ENCODE results near the gene SLC12A7. TPM values are rescaled to one million over a fixed set of nuclear protein-coding genes. Genes with fewer than 3 reads are reported as not detected.

The SLC12A7 gene
- total and polyA plus RNA-seq, 2 of the 13 experiments (the other 11 are each of a cell fraction or from before 2014, with no cell fraction given), result 14.0 to 18.5 TPM

- Histone ChIP-seq H3K36me3 (replicated peaks in 1 of 2; ENCODE audit: control insufficient read depth in 1 of 2, insufficient read depth in 2 of 2, low read length in 2 of 2) (no peaks in the 10 kb centered on the region), H2AFZ (ENCODE audit: low read length) (no peak overlapping the region), H3K4me3 (replicated peaks in 1 of 3; ENCODE audit: insufficient read depth in 1 of 3, low read depth in 2 of 3, low read length in 3 of 3) (no peak overlapping the region), H3K27me3 (ENCODE audit: control insufficient read depth in 1 of 2, insufficient read depth in 2 of 2, low read length in 2 of 2) (0 out of 5 replicates have a peak, but pooled peaks cover 0 to 1% of the 10 kb centered on the region in 2 experiments), H3K9me3 (ENCODE audit: low read length) (no peaks in the 10 kb centered on the region), H3K9ac (ENCODE audit: insufficient read depth, low read depth, low read length) (no peak overlapping the region), H3K27ac (ENCODE audit: extremely low read length, insufficient read depth, low read length) (no peak overlapping the region), H3K79me2 (ENCODE audit: insufficient read depth, low read length) (no peaks in the 10 kb centered on the region), H3K4me1 (ENCODE audit: insufficient read depth, low read length) (no peaks in the 10 kb centered on the region), H3K4me2 (ENCODE audit: low read depth, low read length) (no peak overlapping the region), H4K20me1 (ENCODE audit: insufficient read depth, low read length) (no peaks in the 10 kb centered on the region)
- in situ Hi-C loops (cut with HindIII; ENCODE audit: extremely low pct_ligation_motif_present, low pct_unique_long_range_greater_than_20kb) (no loop called here), intact Hi-C loops (cut with micrococcal nuclease; ENCODE audit: unreplicated experiment) (no loop called here)
- DNase-seq (ENCODE audit: low spot score) (no peak), FAIRE-seq (no peak), ATAC-seq (no peak)
- WGBS (ENCODE audit: low lambda C conversion rate), result 74% methylated on average over 12 of the region's 16 CpGs
- TF ChIP-seq TMF1 (CRISPR knock-in tag; IDR thresholded peaks at IDR 0.05; ENCODE audit: low read depth) (no peak), NFE2L2 (IDR thresholded peaks at IDR 0.05; ENCODE audit: low read length) (no peak), NONO (IDR thresholded peaks at IDR 0.05) (no peak), NONO (CRISPR knock-in tag; conservative IDR thresholded peaks at IDR 0.05) (no peak), ZNF275 (CRISPR knock-in tag; IDR thresholded peaks at IDR 0.05; ENCODE audit: borderline replicate concordance) (no peak), TBX2 (CRISPR knock-in tag; IDR thresholded peaks at IDR 0.05; ENCODE audit: borderline replicate concordance) (no peak), RAD21 (CRISPR knock-in tag; IDR thresholded peaks at IDR 0.05) (no peak), SNRNP70 (IDR thresholded peaks at IDR 0.05; ENCODE audit: low read depth, low read length) (no peak)
- ChIA-PET POLR2A (no interaction called here), CTCF (ENCODE audit: low intra/inter-chr PET ratio, low total read pairs) (no interaction called here)
- no TSS peak for BruUV-seq (replicated peaks)
Observed at GRCh38 chr5:1039210-1039548, 72.7 kb downstream of the SLC12A7 start.
